ENCODE results near the gene GPR65. TPM values are rescaled to one million over a fixed set of nuclear protein-coding genes. Genes with fewer than 3 reads are reported as not detected.

Gene GPR65
- total RNA-seq, 1 experiment from 2014 or later = not detected

GRCh38 chr14:87995500-87996290 is 9.2 kb upstream of the GPR65 start:
- TF ChIP-seq CTCF (conservative IDR thresholded peaks at IDR 0.05) = no peak
- H3K23ac ChIP-seq (ENCODE audit: insufficient read length, low read depth, low read length) = no peak overlapping the region
- H3K9me3 Mint-ChIP-seq = no peaks in the 10 kb centered on the region
- H3K18ac ChIP-seq (ENCODE audit: insufficient read length, low read depth, low read length) = no peak overlapping the region
- no peak overlapping the region for H2BK12ac ChIP-seq (ENCODE audit: insufficient read length, low read depth, low read length)
- no peak overlapping the region for H3K4me2 ChIP-seq (ENCODE audit: insufficient read depth, insufficient read length, low read length)
- H3K79me1 ChIP-seq (ENCODE audit: insufficient read depth, low read depth, low read length, poor library complexity, severe bottlenecking) = no peaks in the 10 kb centered on the region
- H3K27ac ChIP-seq (ENCODE audit: insufficient read length, low read depth, low read length) = no peak overlapping the region
- DNase-seq = no peak
- no peak overlapping the region for H2BK120ac ChIP-seq (ENCODE audit: low read depth, low read length, poor library complexity, severe bottlenecking)
- H3K4me1 ChIP-seq (ENCODE audit: insufficient read depth, low read length) = no peaks in the 10 kb centered on the region; the same call in 1 of the 2 replicates
- H3K27me3 Mint-ChIP-seq (ENCODE audit: low read depth) = peaks cover 2% of the 10 kb centered on the region
- no peaks in the 10 kb centered on the region for H3K79me2 ChIP-seq (ENCODE audit: insufficient read depth, low read length)
- H4K5ac ChIP-seq (ENCODE audit: insufficient read length, low read depth, low read length) = no peak overlapping the region
- H4K91ac ChIP-seq (ENCODE audit: insufficient read length, low read depth, low read length) = no peak overlapping the region
- no peaks in the 10 kb centered on the region for H4K20me1 ChIP-seq (ENCODE audit: control insufficient read depth, insufficient read depth, insufficient read length)
- H3K4ac ChIP-seq (ENCODE audit: low read depth, low read length) = no peak overlapping the region
- no peak overlapping the region for H2AK5ac ChIP-seq (ENCODE audit: insufficient read length, low read length)
- peaks cover 13 to 17% of the 10 kb centered on the region in 2 experiments for H3K4me1 Mint-ChIP-seq
- no peak overlapping the region for H2BK5ac ChIP-seq (ENCODE audit: insufficient read length, low read length)
- no peak overlapping the region for H2BK20ac ChIP-seq (ENCODE audit: low read depth, low read length, poor library complexity, severe bottlenecking)
- H3K27me3 ChIP-seq (ENCODE audit: insufficient read depth, low read length) = no peaks in the 10 kb centered on the region
- peaks cover 9% of the 10 kb centered on the region for H3K23me2 ChIP-seq (ENCODE audit: insufficient read length, low read depth, low read length, poor library complexity, severe bottlenecking)
- H2AFZ ChIP-seq (ENCODE audit: low read length) = no peak overlapping the region
- no peak overlapping the region for H3T11ph ChIP-seq (ENCODE audit: low read length)
- H3K27ac Mint-ChIP-seq = no peak overlapping the region
- H3K4me3 Mint-ChIP-seq = no peak overlapping the region
- no peak overlapping the region for H2BK15ac ChIP-seq (ENCODE audit: low read depth, low read length)
- H3K36me3 Mint-ChIP-seq (ENCODE audit: insufficient read depth in 1 of 3, low read depth in 3 of 3) = no peaks in the 10 kb centered on the region
- no CpG with 5 or more reads among the region's 6 CpGs for WGBS (ENCODE audit: extremely low coverage, insufficient read length, low lambda C conversion rate)
- no peak overlapping the region for H3K14ac ChIP-seq (ENCODE audit: insufficient read depth, low read length)
- no peak overlapping the region for H3K9ac ChIP-seq (ENCODE audit: extremely low read depth, insufficient read length, low read length)
- H3K56ac ChIP-seq (ENCODE audit: insufficient read length, low read depth, low read length) = no peak overlapping the region
- no peaks in the 10 kb centered on the region for H3K9me3 ChIP-seq (ENCODE audit: control insufficient read depth, low read depth, low read length)
- H4K8ac ChIP-seq (replicated peaks; ENCODE audit: insufficient read length, low read depth, low read length) = no peak overlapping the region
